Stimulated activated naive CD4-positive, alpha-beta T cell (primary cell): ENCODE data around the gene TOE1.
"Not testable (repeated sequence)": the region's sequence is repeated elsewhere in the genome, so short reads cannot be mapped to it uniquely, and the experiment has no call there.

Experiments
- DNase-seq, 6 experiments: peaks; one replicate each; lab custom pipeline; 2025; lab: John Stamatoyannopoulos, UW

The TOE1 gene

GRCh38 chr1:45339789-45340558, at the start of gene TOE1, which contains the start of gene MUTYH:
TOE1 (plus strand) TSS chr1:45340170; CDS start chr1:45340253, 83 bp downstream.
MUTYH (minus strand) TSS chr1:45340440; CDS start chr1:45334505, 5,935 bp downstream.
- peak; percentile 79 to 96 (median 86) for DNase-seq

- DNase-seq = not testable (repeated sequence)
Measured at GRCh38 chr1:45291002-45291401, 49.0 kb upstream of the TOE1 start.

- DNase-seq = no peak
Measured at GRCh38 chr1:45291716-45292115, 48.3 kb upstream of the TOE1 start.

- no peak for DNase-seq
Measured at GRCh38 chr1:45297666-45298356, 42.2 kb upstream of the TOE1 start.

- DNase-seq = no peak
Measured at GRCh38 chr1:45299296-45299695, 40.7 kb upstream of the TOE1 start.

GRCh38 chr1:45299981-45300668, 39.8 kb upstream of the TOE1 start:
- peak in 5 of 6 experiments; percentile 5 to 58 (median 12) for DNase-seq

GRCh38 chr1:45300669-45300997, 39.3 kb upstream of the TOE1 start:
- no peak for DNase-seq

- no peak for DNase-seq
Measured at GRCh38 chr1:45302505-45303150, 37.3 kb upstream of the TOE1 start.

- DNase-seq = peak; percentile 94 to 98 (median 98)
Measured at GRCh38 chr1:45303520-45304310, 36.3 kb upstream of the TOE1 start.

GRCh38 chr1:45304311-45305081, 35.5 kb upstream of the TOE1 start:
- peak in 1 of 6 experiments; percentile 22 for DNase-seq

GRCh38 chr1:45305231-45305630, 34.7 kb upstream of the TOE1 start:
- no peak for DNase-seq

GRCh38 chr1:45306319-45306718, 33.7 kb upstream of the TOE1 start:
- DNase-seq = no peak

- no peak for DNase-seq
Measured at GRCh38 chr1:45306905-45307304, 33.1 kb upstream of the TOE1 start.

GRCh38 chr1:45314266-45314665, 25.7 kb upstream of the TOE1 start:
- DNase-seq = no peak

- DNase-seq = no peak
Measured at GRCh38 chr1:45317166-45317565, 22.8 kb upstream of the TOE1 start.

- DNase-seq = no peak
Measured at GRCh38 chr1:45319761-45320160, 20.2 kb upstream of the TOE1 start.

GRCh38 chr1:45321444-45321843, 18.5 kb upstream of the TOE1 start:
- no peak for DNase-seq

- DNase-seq = no peak
Measured at GRCh38 chr1:45322486-45323040, 17.4 kb upstream of the TOE1 start.

- DNase-seq = no peak
Measured at GRCh38 chr1:45325851-45326506, 14.0 kb upstream of the TOE1 start.
